Activated naive CD8-positive, alpha-beta T cell treated with anti-CD3 and anti-CD28 coated beads, Interleukin-2, amount 50 U/mL, for 16 hours (primary cell): ENCODE data around the gene DDRGK1.

ENCODE experiments used
- DNase-seq: peaks from one replicate; pipeline ENCODE4 v3.0.0-alpha.2; 2020; ENCODE audit warnings: low read depth, low spot score

Gene DDRGK1

DNA sequence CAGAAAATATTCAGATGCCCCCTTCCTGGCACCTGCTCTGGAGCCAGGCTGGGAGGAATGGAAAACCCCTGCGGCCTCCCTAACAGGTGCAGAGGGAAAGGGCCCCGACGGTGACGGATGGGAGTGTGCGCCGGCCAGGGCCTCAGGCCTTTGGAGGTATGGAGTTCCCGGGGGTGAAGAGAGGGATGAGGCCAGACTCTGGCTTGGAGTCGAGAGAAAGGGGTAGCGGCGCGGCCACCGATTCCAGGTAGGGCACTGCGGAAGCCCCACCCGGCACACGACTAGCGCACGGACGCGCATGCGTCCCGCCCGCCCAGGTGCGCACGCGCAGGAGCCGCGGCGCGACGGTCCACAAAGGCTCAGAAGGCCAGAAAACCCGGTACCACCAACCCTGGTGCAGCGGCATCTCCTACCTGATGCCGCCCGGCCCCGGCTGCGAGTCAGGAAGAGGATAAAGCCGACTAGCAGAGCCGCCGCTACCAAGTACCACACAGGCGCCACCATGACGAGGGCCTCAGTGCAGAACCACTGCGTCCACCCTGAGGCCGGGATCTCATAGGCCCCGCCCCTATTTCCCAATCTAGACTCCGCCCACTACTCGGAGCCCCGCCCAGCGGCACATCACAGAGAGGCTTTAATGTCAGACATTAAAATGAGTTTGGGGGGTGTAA lies at the start of gene DDRGK1:
Gene DDRGK1 (minus strand): TSS at position 559 of the 671 bp plus-strand sequence. CDS start 55 bp downstream, at position 504.
- DNase-seq = peak; percentile 83

DNA sequence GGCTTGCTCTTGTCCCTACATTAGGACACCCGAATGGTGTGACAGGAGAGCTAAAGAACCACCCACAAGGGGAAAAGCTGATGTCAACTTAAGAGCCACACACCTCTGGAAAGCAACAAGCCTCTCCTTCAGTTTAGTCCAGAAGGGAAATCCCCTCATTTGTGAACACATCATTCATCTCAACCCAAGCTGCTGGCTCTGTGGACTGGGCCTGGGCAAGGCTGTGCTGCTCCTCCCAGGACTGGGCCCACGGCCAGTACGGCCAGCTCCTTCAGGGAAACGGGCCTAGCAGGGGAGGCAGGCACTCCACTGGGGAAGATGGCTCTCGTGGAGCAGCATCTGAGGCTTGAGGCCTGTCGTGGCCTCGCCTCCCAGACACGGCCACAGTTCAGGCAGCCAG lies 47.3 kb upstream of the DDRGK1 start:
- DNase-seq = no peak

DNA sequence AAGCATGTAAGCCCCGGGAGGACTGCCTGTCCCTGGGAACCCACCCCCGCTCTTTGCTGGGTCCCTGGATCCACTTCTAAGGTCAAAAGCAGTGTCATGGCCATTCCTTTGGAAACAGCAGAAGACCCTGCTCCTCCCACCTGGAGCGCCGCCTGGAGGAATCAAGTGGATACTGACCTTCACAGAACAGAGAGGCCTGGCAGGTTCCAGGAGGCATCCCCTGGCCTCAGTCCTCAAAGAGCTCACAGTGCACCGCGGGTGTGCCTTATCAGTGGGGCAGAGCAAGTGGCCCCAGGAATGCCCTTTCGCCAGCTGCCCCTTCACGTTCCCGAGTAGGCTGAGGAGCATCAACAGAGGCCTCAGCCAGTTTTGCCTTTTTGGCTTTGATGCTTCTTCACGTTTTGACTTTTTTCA lies 45.6 kb upstream of the DDRGK1 start:
- no peak for DNase-seq

DNA sequence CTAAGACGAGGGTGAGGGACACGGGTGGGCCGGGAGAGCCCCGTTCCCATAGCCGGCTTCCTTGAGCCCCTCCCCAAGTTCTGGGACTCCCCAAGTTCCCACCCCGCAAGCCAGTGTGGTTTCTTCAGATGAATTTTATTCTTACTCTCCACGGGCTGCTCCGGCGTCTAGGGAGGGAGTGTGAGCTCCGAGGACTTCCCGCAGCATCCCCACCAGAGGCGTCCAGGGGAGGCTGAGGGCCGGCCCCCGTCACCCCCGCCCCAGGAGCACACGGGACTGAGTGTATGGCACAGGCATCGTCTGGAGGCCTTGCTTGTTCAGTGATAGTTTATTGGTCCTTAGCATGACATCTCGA lies 44.5 kb upstream of the DDRGK1 start:
- no peak for DNase-seq

DNA sequence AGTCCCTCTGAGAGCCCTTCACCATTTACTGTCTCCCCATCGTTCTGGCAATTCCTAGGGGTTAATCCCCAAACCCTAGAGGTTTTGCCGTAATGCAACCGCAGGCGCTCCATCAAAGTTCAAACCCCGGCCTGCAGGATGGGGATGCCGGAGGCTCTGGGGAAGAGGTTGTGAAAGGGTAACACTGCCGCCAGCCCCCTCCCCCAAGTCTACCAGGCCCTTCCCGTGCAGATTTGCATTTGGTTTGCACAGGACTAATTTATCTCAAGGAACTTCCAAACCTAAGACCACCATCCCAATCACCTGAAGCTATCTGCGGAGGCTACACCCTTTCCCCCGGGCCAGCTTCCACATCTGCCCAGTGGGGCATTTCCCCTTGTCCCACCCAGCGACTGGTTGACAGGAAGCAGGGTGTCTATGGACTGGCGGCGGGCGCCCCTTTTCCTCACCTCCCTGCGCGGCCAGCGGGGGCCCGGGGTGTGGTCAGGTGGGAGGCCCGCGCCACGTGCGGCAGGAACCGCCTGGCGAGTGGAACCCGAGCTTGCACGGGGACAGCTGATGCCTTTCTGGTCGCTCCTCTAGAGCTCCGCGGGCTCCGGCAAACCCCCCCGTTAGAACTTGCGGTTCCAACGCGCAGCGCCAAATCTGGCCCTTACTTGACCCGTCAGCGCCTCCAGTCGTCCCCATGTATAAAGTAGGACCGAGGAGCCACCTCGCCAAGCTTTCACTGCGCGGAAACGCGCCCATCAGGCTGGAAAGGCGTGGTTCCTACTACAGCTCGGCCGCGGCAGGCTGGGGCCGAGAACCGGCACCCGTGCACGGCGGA lies 43.9 kb upstream of the DDRGK1 start:
- DNase-seq = no peak

DNA sequence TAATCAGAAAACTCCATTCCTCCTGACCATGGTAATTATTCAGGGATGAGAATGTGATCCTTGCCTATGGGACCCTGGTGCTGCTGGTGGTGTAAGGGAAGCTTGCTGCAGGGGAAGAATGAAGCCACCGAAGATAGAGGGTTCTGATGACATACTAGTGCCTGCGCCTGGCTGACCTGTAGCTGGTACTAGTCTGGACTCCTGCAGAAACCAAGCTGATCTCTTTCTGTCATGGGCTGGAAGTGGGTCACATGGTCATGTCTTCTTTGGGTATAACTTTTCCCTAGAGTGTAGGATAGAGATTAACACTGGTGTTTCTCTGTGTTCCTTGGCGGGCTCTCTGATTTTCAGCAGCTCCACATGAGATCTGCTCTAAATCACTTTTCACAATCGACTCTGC lies 43.2 kb upstream of the DDRGK1 start:
- DNase-seq = no peak

DNA sequence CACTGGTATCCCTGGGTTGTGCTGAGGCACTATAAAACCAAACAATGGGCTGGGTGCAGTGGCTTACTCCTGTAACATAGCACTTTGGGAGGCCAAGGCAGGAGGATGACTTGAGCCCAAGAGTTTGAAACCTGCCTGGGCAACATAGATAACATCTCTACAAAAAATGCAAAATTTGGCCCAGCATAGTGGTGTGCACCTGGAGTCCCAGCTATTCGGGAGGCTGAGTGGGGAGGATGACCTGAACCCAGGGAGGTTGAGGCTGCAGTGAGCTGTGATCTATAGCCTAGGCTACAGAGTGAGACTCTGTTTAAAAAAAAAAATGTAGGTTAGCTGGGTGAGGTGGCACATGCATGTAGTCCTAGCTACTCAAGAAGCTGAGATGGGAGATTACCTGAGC lies 42.2 kb upstream of the DDRGK1 start:
- DNase-seq = no peak

DNA sequence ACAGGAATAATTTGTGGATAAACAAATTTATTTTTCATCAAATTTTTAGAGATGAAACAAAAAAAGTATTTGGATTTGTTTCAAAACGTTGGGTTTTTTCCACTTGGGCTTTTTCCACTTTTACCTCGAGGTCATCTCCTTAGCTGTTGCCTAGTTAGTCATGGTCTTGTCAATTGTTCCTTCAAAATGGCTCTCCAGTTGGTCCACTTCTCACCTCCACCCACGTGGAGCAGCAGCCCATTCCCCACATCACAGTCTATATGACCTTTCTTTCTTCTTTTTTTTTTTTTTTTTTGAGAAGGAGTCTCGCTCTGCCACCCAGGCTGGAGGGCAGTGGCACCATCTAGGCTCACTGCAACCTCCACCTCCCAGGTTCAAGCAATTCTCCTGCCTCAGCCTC lies 41.2 kb upstream of the DDRGK1 start:
- no peak for DNase-seq

DNA sequence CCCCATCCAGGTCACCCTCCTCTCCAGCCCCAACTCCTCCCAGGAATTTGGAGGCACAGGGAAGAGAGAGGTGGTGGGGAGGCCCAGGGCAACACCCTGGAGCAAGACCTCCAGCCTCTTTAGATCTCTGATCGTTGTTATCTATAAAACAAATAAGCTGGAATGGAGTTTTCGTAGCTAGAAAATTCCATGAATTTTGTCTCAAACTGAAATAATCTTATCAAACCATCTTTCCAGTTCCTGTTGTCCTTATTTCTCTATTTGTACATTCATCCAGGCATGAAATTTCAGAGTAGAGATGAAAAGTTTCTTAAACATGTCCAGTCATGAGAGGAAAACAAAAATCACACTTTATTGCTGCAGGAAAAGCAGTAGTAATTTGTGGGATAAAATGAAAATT lies 40.7 kb upstream of the DDRGK1 start:
- DNase-seq = no peak

DNA sequence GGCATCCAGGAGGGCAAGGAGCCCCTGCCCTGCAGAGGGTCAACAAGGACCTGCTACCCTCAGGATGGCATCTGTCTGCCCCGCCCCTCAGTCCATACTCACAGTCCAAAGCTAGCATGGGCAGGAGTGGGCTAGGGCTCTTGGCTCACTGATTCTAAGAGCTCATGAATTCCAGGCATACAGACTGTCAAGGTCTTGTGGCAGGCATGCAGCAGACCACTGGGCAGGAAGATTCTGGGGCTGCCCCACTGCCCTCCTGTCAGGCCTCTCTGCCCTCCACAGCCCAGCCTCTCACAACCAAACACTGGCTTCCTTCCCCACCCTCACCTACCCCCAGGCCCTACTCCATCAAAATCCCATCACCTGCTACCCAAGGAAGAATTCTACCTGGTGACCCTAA lies 40.1 kb upstream of the DDRGK1 start:
- no peak for DNase-seq

DNA sequence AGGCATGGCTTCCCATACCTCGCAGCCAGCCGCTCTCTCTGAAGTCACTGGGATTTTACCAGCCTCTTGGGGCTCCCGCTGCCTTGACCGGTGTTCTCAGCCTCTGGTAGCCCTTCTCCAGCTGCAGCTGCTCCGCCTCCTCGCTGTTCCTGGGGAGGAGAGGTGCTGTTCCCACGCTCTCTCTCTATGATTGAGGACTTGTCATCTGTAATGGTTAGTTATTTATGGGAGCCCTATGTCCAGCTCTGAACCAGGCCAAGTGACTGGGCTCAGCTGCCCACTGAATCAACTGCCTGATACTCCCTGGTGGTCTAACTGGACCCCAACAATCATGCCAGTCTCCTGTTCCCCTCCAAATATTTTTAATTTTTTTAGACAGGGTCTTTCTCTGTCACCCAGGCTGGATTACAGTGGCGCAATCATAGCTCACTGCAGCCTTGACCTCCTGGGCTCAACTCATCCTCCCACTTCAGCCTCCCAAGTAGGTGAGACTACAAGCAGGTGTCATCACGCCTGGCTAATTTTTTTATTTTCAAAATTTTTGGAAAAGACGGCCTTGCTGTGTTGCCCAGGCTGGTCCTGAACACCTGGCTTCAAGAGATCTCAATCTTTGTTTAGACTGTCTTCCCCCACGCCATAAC lies 39.4 kb upstream of the DDRGK1 start:
- no peak for DNase-seq

DNA sequence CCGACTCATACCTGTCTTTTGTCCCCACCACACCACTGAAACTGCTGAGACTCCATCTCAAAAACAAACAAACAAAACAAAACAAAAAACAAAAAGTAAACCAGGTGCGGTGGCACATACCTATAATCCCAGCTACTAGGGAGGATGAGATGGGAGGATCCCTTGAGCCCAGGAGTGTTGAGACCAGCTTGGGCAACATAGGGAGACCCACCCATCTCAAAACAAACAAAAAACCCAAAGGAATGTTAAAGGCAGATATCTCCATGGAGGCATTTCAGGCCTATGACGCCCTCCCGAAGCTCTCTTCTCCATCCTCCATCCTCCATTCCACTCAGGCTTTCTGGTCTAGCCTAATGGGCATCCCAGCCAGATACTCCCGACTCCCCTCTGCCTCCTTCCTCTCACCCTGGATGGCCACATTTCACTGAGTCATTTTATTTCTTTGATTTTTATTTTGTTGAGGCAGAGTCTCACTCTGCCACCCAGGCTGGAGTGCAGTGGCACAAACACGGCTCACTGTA lies 37.8 kb upstream of the DDRGK1 start:
- DNase-seq = no peak

DNA sequence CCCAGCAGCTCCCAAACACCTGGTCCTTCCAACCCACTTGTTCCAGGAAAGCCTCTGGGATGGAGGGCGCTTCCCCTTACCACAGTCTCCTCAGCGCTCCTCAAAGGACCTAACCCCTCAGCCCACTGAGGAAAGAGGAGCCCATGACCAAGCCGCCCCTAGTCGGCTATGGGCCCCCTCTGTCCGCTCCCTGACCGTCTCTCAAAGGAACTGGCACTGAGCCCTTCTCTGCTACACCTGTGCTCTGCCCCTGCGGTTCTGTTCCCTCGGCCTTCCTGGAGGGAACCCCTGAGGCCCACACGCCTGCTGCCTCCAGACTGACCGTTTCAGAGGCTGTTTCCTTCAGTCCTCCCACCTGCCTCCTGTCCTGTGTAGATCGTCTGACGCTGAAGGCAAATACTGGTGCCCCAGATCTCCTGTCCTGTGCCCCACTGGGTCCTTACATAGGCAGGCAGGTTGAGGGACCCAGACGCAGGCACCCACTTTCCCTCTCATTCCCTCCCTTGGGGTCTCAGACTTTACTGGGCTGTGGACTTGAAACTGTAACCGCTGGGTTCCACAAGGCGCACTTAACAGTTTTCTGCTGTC lies 36.4 kb upstream of the DDRGK1 start:
- DNase-seq = no peak

DNA sequence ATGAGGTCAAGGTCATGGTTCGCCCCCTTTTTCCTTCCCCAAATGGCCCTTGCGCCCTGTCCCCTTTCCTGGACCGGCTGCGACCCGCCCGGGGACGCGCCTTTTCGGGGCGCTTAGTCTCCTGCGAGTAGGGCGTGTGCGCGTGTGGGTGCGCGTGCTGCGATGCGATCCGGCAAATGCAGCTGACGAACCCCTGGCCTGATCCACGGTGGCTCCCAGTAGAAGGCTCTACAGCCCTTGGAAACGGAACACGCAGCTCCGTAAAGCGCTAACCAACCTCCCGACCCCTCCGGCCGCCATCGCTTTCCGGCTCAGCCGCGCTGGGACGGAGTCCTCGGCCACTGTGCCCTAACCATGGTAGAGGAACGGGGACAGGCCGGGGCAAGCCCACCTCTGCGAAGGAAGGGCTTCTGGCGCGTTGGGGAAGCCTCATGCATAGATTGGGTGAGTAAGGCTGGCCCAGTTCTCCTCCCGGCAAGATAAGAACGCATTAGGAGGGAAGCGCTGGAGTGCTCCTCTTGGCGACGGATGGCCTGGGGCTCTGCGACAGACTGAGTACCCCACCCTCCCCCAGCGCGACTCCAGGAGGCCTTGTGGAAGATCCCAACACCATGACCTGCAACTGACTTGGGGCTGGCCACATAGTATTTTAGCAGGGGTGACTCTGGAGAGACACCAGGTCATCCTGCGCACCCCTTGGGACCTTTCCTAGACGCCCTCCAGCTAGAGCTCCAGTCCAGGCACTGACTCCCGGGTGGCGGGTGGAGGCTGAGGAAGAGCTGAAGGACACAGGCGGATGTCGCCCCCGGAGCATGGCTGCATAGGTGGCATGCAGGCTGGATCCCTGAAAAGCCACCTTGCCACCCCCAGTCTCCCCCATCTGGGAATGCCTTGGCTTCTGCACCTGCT lies 35.6 kb upstream of the DDRGK1 start:
- DNase-seq = no peak

DNA sequence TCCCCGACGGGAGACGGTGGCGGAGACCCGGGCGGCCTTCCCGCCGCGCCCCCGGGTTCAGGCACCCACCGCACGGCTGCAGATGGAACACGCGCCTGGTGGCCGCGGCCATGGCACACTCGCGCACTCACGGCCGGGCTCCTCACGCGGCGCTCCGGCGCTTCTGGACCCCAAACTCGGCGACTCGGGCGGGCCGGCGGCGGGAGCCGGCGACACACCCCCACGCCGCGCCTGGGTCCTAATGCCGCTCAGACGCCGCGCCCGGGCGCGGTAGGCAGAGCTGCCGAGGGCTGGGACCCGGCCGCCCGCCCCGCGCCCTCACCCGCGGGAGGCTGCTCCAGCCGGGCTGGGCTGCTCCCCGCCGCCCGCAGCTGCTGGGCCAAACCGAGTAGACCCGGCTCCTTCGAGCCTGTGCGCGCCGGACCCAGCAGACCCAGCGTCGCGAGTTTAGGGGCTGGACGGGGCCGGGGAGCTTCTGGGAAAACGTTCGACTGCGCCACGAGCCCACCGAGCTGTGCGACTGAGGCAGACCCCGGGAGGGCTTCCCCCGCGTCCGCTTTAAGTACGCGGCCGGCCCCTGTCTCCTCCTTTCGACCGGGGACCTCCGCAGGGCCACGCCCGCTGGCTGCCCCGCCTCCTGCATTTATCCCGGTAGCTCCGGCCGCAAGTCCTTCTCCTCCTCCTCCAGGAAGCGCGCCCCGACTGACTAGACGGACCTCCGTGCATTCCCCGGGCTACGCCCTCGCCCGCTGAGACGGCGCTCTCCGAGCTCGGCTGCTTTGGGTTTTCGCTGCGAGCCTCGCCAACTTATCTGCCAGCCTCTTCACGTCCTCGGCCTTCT lies 34.8 kb upstream of the DDRGK1 start, which contains the start of gene SLC4A11:
Gene SLC4A11 (minus strand): TSS at position 165 of the 841 bp plus-strand sequence. CDS start 53 bp downstream, at position 112.
- DNase-seq = no peak

DNA sequence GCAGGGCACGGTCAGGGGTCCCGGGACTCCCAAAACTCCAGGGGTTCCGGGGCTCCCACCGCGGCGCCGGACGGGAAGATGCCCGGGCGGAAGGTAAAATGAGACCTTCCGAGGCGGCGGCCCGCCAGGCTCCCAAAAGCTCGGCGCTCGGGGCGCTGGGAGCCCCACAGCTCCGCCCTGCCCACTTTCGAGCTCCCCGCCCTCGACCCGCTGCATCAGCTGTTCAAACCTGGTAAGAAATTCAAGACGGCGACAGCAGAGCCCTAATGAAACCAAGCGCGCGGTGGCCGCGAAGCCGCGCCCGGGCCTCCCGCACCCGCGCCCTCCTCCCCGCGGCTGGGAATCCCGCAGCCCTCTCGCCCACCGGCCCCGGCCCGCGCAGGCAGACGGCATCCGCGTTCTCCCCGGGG lies 34.1 kb upstream of the DDRGK1 start:
- no peak for DNase-seq

DNA sequence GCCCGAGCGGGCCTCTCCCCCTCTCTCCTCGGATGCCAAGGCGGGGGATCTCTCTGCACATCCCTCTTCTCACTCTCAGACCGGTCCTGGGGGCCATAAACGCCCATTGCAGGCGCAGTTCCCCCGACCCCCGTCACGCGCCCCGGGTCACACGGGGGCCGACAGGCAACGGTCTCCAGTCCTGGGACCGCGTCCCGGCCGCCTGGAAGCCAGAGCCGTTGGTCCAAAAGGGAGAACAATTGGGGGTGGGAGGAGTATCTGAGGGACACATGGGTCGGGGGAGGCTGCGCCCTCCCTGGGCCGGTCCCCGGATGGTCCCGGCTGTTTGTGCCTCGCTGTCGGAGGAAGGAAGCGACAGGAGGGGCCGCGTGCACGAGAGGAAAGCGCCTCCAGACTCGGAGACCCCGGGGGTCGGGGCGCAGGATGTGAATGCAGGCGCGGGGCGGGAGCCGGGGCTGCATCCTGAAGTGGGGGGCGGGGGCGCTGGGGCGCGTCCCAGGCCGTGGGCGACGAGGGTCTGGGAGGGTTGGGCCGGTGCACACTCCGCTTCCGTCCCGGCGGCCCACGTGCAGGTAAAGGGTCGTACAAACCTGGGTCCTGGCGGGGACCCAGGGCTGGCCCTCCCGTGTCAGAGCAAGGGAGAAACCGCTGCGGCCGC lies 33.6 kb upstream of the DDRGK1 start:
- no peak for DNase-seq

DNA sequence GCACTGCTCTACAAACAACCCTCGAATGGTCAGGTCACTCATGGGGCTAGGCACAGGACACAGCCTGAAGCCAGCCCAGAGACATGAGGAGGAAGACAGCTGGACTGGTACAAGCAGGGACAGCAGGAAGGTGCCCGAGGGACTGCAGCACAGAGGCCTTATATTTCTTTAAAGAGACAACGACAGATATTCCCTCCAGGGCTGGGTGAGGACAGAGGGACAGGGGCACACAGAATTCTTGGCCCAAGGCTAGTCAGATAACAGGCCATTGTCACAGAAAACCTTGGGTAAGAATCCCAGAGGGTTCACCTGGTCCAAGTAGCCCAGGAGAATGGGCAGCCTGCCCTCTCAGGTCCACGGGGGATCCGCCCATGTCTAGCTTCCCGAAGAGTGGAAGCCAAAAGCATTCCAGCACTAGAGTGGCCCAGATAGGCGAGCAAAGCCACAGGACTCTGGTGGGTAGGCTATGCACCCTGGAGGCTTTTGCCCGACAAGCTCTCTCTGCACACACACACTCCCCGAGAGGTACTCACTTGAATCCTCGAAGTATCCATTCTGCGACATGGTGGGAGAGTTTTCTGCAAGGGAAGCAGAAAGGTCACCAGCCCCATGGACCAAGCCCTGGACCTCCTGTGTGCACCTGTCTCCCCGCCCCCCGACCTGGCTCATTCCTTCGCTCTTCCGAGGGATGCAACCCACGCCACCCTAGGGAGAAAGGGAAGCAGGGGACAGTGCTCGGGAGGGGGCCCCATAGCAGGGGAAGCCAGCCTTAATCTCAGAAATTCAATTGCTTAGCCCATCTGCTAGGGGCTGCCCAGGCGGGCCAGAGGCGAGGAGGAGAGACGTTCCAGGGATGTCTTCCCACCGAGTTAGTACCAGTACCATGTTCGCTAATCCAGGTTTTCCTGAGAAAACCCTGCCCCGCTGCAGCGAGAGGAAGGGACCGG lies 32.8 kb upstream of the DDRGK1 start:
- no peak for DNase-seq
